ENCODE data around the gene USHBP1.

USHBP1 gene

GRCh38 chr19:17266589-17266974, 2.0 kb upstream of the USHBP1 start:
- in situ Hi-C loops (cut with HindIII; ENCODE audit: low sequenced_read_pairs), result no loop called here
- no peak overlapping the region for H3K4me3 ChIP-seq (ENCODE audit: low read depth, low read length)
- no peak for TF ChIP-seq CTCF (IDR thresholded peaks at IDR 0.05; ENCODE audit: low read depth, low read length, missing control alignments)
- no peak for DNase-seq (ENCODE audit: low read depth)

GRCh38 chr19:17266026-17266425, 1.5 kb upstream of the USHBP1 start:
- in situ Hi-C loops (cut with HindIII; ENCODE audit: low sequenced_read_pairs), result no loop called here
- no peak for DNase-seq (ENCODE audit: low read depth)
- no peak for TF ChIP-seq CTCF (IDR thresholded peaks at IDR 0.05; ENCODE audit: low read depth, low read length, missing control alignments)
- no peak overlapping the region for H3K4me3 ChIP-seq (ENCODE audit: low read depth, low read length)

- no peak for DNase-seq (ENCODE audit: low read depth)
- in situ Hi-C loops (cut with HindIII; ENCODE audit: low sequenced_read_pairs), result no loop called here
- no peak for TF ChIP-seq CTCF (IDR thresholded peaks at IDR 0.05; ENCODE audit: low read depth, low read length, missing control alignments)
- no peak overlapping the region for H3K4me3 ChIP-seq (ENCODE audit: low read depth, low read length)
Measured at GRCh38 chr19:17263712-17264640, 569 bp downstream of the USHBP1 start.

- TF ChIP-seq CTCF (IDR thresholded peaks at IDR 0.05; ENCODE audit: low read depth, low read length, missing control alignments), result no peak
- no peak overlapping the region for H3K4me3 ChIP-seq (ENCODE audit: low read depth, low read length)
- no peak for DNase-seq (ENCODE audit: low read depth)
- in situ Hi-C loops (cut with HindIII; ENCODE audit: low sequenced_read_pairs), result no loop called here
Measured at GRCh38 chr19:17262557-17262956, 2.0 kb downstream of the USHBP1 start.

GRCh38 chr19:17260842-17261325, 3.7 kb downstream of the USHBP1 start:
- no peak overlapping the region for H3K4me3 ChIP-seq (ENCODE audit: low read depth, low read length)
- peak; percentile 36 for DNase-seq (ENCODE audit: low read depth)
- in situ Hi-C loops (cut with HindIII; ENCODE audit: low sequenced_read_pairs), result no loop called here
- peak; percentile 82 for TF ChIP-seq CTCF (IDR thresholded peaks at IDR 0.05; ENCODE audit: low read depth, low read length, missing control alignments)

- DNase-seq (ENCODE audit: low read depth), result no peak
- in situ Hi-C loops (cut with HindIII; ENCODE audit: low sequenced_read_pairs), result no loop called here
- no peak for TF ChIP-seq CTCF (IDR thresholded peaks at IDR 0.05; ENCODE audit: low read depth, low read length, missing control alignments)
- no peak overlapping the region for H3K4me3 ChIP-seq (ENCODE audit: low read depth, low read length)
Measured at GRCh38 chr19:17259934-17260333, 4.6 kb downstream of the USHBP1 start.

Data from astrocyte of the cerebellum (primary cell).